GM21367 (cell line): ENCODE measurements around the gene TGFA.
A peak's percentile ranks its signal among the peaks of the same experiment; 100 is the strongest.

Source experiments
- ATAC-seq: cut with Tn5 transposase; IDR thresholded peaks from one replicate; pipeline ENCODE4 v1.9.1; 2021; ENCODE audit not compliant: unreplicated experiment

TGFA gene

GRCh38 chr2:70525032-70525431, 28.6 kb downstream of the TGFA start:
- no peak for ATAC-seq

GRCh38 chr2:70523996-70524965, 29.3 kb downstream of the TGFA start:
- no peak for ATAC-seq

DNA sequence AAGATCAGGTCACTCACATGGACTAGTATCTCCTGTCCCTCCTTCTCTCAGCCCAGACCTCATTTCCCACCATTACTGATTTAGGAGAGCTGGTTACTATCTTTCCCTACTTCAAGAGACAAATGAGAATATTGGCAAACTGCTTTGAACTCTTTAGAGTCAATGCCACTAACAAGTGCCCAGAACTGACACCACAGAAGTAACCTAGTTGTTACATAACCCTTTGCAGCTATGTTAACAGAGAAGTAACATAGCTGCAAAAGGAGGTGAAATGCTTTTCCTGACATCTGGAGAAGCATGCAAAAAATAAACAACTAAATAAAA, 30.0 kb downstream of the TGFA start:
- no peak for ATAC-seq

- ATAC-seq = no peak
Observed at GRCh38 chr2:70522627-70523026, 31.0 kb downstream of the TGFA start.

DNA sequence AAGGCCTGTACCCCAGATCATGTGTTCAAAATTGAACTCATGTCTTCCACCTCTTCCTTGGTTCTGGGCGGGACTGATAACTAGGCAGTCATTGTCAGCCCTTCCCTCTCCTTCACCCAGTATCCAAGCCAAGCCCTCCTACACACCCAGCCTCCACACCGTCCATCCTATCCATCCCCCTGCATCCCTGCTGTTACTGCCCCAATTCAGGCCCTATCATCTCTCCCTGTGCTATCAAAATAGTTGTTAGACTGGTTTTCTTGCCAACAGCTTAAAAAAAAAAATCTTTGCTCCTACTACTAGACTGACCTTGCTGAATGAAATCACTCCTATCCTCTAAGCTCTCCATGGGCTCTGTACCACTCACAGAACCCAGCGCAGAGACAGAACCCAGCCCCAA, 32.8 kb downstream of the TGFA start:
- no peak for ATAC-seq

DNA sequence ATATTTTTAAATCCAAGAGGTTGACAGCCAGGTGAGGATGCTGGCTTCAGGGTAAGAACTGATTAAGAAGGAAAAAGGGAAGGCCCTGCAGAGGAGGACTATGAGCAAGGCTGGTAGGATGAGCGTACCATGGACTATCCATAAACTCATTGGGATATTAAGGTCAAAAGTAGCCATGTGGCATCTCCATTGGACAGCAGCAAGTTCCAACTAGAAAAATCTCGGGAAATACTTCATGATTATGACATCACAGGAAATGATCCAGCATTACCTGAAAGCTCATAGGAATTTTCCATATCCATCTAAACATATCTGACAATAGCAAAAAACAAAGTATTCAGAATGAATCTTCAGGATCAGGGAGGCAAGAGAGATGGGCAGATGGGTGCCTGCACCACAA, 34.2 kb downstream of the TGFA start:
- no peak for ATAC-seq

DNA sequence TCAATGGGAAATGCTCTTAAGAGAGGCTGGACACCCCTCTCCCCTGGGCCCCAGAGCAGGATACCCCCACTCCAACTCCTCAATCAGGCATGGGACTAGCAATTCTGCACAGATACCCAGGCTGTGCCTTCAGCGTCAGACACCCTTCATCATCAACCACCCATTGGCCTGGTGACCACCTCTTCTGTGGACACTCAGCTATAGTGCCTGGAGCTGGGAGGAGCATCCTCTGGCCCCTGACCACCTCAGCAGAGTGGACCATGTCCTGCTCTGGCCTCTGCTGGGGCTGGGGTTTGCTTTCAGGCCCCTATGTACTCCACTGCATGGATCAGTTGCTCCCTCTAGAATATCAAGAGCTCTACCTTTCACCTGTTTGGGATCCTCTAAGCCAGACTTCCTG, 35.1 kb downstream of the TGFA start:
- no peak for ATAC-seq

DNA sequence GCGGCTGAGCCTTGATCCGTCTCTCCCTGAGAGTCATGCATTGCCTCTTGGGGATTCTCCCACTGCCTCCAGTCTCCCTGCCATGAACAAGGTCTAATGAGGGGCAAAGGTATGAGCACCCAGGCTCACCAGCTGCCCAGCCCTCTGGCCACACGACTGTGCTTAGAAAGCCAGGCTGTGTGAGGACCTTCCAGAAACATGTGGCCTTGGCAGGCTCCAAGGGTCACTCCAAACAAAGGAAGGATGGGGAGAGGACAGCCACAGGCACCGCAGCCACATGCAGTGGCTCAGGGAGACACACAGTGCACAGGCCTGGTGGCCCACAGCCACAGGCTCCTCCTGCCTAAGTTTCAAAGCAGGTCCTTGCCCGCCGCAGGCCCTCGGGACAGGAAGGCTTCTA, 35.8 kb downstream of the TGFA start:
- no peak for ATAC-seq

DNA sequence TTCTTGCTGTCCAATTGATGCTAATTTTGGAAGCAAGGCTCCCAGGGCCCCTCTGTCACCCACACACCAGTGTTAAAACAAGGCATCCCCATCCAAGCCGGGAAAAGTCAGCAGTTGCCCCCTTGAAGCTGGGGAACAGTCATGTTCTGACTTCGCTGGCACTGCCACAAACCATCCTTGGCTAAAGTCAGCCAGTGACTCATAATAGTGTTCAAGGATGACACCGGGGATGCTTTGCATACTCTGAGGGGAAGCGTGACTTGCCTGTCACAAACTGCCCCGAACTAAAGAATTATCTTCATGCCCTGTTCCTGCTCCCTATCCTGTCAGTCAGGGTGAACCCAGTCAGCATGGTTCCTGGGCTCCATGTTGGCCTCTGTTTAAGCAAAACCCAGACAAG, 37.0 kb downstream of the TGFA start:
- ATAC-seq = peak; percentile 91

DNA sequence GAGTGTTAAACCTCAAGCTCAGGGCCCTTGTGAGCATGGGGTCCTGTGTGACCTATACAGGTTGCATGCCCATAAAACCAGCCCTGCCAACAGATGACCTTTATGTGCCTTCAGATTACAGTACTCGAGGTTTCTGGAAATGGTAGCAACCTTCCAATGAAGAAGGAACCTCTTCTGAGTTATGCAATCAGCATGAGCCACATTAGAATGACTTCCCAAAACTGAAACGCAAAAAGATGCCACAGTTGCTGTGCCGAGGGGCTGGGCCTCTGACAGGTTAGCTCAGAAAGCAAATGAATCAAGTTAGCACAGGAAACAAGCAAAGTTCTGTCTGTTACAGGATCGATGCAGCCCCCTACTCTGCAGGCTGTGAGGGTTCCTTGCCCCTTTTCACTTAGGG, 37.7 kb downstream of the TGFA start:
- no peak for ATAC-seq

DNA sequence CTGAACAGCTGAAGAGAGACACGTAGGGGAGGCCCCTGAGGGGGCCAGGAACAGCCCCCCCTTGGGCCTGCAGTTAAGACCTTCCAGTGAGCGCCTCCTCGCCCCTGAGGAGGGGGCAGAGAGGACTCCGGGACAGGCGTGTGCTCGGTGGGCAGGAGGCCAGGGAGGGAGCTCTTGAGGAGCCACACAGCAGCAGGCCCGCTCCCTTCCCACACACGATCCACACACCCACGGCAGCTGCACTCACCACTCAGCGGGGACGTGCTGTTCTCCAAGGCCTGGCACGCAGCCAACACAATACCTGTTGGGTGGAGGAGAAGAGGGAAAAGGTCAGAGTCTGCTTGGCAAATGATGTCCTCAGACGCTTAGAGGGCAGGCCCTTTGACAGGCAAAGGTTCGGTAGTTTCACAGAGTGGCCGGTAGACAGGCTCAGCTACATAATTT, 39.0 kb downstream of the TGFA start:
- no peak for ATAC-seq

GRCh38 chr2:70513738-70514137, 39.9 kb downstream of the TGFA start:
- ATAC-seq = no peak

DNA sequence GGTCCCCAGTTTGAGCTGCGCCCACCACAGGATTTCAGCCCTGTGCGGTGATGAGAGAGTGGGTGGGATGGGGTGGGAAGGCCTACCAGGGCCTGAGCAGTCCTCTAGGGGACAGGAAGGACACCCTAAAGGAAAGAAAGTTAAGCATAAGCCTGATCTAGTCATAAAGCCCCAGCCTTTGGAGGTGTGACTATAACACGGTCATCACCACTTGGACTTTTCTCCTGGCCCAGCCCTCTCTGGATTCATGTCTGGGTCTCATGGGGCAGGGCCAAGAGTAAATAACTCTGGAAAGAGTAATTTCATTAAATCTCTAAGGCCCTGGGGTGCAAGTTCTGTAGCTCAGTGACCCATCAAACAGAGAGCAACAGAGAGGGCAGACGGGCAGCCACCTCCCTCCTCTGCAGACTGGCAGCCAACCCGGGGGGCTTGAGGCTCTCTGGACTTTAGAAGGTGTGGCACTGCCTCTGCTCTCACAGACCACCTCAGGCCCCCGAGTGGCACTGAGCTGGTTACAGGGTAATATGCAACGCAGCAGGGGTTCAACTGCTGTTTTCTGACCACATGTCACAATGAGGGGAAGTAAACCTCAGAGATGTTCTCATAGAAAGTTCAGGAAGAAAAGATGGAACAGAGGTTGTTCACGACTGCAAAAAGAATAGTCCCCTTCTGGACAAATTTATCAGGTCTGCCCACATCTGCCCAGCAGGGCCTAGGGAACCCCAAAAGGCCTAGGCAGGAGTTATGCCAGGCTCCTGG, 41.5 kb downstream of the TGFA start:
- ATAC-seq = no peak

- ATAC-seq = no peak
Observed at GRCh38 chr2:70510313-70510712, 43.3 kb downstream of the TGFA start.

DNA sequence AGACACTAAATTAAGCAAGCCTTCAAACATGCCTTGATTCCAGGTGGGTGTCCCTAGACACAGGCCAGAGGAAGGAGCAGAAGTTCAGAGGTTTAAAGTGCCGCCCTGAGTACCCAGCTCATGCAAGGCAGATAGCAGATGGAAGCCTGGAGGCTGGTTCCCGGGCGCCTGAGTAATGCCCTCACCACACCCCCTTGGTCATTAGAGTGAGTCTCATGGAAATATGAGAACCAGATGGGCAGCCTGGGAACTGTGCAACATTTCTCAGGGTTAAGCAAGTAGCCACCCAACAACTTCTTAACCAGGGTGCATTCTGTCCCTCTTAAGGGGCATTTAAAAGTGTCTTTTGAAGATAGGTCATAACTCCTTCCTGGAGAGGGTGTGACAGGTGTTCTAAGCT, 44.1 kb downstream of the TGFA start:
- no peak for ATAC-seq

DNA sequence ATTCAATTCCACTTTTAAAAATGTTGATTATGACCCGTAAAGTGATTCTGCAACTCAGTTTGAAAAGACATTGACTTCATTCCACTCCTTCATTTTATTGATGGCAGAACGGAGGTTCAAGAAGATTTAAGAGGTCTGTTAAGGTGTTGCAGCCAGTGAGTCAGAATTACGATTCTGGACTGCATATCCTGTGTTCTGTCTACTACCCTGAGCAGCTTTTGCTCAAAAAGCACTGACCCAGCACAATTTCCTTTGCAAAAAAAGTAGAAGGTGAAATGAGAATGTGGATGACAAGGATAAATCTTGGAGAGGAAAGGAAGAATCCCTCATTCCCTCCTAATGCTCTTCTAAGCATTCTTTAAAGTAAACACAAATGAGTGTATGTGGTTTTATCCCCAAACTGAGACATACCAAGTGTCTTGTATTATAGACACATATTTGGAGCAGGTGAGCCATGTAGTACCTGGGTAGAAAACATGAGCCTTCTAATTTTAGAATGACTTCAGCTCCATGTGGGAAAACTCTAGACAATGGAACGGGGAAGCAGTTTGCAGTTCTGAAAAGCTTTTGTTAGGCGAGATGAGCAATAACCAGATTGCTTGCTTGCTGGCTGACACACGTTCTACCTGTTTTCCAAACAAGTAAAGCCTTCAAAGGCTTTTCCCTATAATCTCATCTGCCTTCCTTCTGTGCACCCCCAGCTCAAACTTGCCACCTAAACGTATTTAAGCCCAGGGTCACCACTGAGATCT, 44.7 kb downstream of the TGFA start:
- no peak for ATAC-seq

GRCh38 chr2:70505613-70506391, 47.8 kb downstream of the TGFA start:
- ATAC-seq = no peak

DNA sequence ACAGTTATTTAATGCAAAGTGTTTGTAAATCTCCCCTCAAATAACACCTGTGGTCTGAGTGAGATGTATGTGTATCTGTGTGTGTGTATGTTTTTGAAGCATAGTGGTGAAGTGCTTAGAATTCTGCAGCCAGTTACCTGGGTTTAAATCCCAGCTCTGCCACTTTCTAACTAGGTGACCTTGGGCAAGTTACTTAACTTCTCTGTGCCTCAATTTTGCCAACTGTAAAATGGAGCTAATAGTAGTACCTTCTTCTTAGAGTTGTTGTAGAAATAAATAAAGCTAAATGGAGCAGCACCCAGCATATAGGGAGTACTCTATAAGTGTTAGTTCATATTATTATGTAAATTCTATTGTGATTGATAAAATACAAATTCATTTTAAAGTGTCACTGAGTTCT, 48.9 kb downstream of the TGFA start:
- no peak for ATAC-seq

GRCh38 chr2:70503896-70504295, 49.7 kb downstream of the TGFA start:
- no peak for ATAC-seq

GRCh38 chr2:70501728-70502127, 51.9 kb downstream of the TGFA start:
- ATAC-seq = no peak

- ATAC-seq = no peak
Observed at GRCh38 chr2:70501215-70501614, 52.4 kb downstream of the TGFA start.
